ENCODE results near the gene C16orf78. TPM values are rescaled to one million over a fixed set of nuclear protein-coding genes. Genes with fewer than 3 reads are reported as not detected.

Gene C16orf78
- total RNA-seq, 4 donors from 2014 or later = not detected

DNA sequence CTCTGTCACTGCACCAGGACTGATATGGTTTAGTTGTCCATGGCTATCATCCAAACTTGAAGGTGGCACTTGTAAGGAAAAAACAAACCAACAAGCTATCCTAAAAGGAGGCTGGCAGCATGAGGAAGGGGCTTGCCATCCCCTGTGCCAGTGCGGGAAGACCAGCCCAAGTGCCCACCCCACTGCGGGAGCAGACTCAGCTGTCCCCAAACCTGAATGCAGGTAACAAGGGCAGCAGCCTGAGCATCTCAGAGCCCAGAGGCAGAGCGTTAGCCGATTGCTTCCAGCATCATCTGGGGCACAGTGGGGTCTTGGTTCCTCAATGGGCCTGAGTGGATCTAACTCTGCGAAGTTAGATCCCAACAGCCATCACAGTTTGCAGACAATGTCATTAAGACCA, 29.2 kb upstream of the C16orf78 start:
- Histone ChIP-seq H3K36me3 (no peaks in the 10 kb centered on the region), H3K27ac (no peak overlapping the region), H3K9me3 (no peaks in the 10 kb centered on the region), H3K4me3 (no peak overlapping the region), H3K4me1 (no peaks in the 10 kb centered on the region), H3K27me3 (no peaks in the 10 kb centered on the region)
- TF ChIP-seq POLR2A (IDR thresholded peaks at IDR 0.05) = no peak
- TF ChIP-seq CTCF (IDR thresholded peaks at IDR 0.05) = no peak
- no peak for DNase-seq

DNA sequence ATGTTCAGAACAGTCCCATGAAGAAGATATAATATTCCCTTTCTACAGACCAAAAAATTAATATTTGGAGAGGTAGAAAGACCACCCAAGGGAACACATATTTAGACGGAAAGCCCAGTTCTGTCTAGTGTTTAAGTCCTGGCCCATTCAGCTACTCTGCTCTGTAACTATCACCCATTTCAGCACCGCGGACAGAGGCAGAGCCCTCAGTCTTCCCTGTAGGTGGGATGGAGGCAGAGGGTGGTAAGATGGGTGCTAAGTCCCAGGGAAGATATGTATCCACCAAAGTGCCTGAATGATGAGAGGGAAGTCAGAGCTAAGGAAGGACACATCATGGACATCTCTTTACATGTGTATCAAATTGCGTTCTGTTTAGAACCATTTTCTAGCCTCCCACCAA, 27.8 kb upstream of the C16orf78 start:
- H3K9me3 ChIP-seq = no peaks in the 10 kb centered on the region
- no peaks in the 10 kb centered on the region for H3K4me1 ChIP-seq
- no peak overlapping the region for H3K4me3 ChIP-seq
- H3K36me3 ChIP-seq = no peaks in the 10 kb centered on the region
- no peaks in the 10 kb centered on the region for H3K27me3 ChIP-seq
- H3K27ac ChIP-seq = no peak overlapping the region
- TF ChIP-seq CTCF (IDR thresholded peaks at IDR 0.05) (no peak), POLR2A (IDR thresholded peaks at IDR 0.05) (no peak)
- DNase-seq = no peak

DNA sequence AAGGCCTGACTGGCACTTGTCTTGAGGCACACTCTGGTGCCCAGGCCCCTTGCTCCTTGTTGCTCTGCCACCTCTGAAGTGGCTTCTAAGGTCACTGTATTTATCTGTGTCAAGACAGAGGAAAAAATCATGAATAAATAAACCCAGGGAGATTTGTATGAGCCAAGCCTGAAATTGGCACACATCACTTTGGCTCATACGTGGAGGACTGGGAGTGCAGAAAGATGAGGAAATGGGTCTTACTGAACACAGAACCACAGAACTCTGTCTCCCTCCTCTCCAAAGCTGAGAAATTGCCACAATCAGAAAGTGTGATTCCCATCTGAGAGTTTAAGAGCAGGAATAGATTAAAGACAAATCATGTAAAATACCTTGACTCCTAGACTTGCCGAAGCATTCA, 27.1 kb upstream of the C16orf78 start:
- Histone ChIP-seq H3K27ac (no peak overlapping the region), H3K36me3 (no peaks in the 10 kb centered on the region), H3K4me3 (no peak overlapping the region), H3K9me3 (no peaks in the 10 kb centered on the region), H3K27me3 (no peaks in the 10 kb centered on the region), H3K4me1 (no peaks in the 10 kb centered on the region)
- no peak for DNase-seq
- TF ChIP-seq CTCF (IDR thresholded peaks at IDR 0.05) = no peak
- no peak for TF ChIP-seq POLR2A (IDR thresholded peaks at IDR 0.05)

DNA sequence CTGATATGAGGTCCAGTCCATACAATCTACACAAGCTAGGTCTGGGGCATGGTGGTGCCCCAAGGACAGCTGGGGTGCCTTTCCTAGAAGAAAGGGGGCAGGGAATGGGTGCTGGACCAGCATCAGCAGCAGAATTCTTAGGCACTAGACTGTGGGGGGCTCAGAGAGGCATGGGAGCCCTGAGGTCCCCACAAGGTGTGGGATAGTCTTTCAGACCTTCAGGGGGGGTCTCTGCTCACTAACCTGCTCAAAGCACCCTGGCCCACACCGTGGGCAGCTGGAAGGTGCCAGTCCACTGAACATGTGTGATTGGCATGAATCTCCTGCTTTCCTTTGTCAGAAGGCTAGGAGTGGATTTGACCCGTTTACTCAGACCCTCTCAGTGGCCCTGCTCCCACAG, 26.1 kb upstream of the C16orf78 start:
- no peaks in the 10 kb centered on the region for H3K27me3 ChIP-seq
- H3K36me3 ChIP-seq = no peaks in the 10 kb centered on the region
- H3K9me3 ChIP-seq = no peaks in the 10 kb centered on the region
- H3K4me1 ChIP-seq = no peaks in the 10 kb centered on the region
- H3K27ac ChIP-seq = no peak overlapping the region
- no peak for DNase-seq
- no peak for TF ChIP-seq POLR2A (IDR thresholded peaks at IDR 0.05)
- TF ChIP-seq CTCF (IDR thresholded peaks at IDR 0.05) = no peak
- H3K4me3 ChIP-seq = no peak overlapping the region

DNA sequence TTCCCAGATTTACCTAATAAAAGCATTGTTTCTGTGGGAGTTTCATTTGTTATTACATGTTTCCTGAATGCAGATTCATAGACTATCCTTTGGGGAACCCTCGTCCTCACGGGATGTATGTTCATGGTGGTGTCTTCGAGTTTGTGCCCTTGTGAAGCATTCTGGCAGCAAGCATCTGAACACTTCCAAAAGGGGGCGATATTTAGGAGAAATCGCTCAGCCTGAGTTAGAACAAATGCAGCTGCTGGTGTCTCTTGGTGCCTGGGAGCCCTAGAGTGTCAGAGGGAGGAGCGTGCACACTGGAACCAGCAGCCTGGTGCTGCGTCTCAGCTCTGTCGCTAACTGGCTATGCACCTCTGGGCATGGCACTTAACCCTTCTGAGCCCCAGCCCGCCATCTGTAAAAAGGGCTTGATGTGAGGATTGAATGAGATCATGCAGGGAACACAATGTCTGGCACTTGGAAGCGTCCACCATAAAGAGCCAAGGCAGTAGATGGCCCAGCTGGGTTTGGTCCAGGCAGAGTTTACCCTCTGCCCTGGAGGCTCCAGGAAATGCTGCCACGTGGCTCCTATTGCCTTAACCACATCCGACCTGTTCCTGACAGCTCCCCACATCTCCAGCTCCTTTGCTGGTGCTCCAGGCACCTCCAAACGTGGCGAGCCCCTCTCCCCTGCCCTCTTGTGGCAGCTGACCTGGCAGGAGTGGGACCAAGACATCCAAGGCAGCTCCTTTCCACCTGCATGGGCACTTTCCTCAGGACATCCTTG, 25.0 kb upstream of the C16orf78 start:
- DNase-seq = no peak
- no peaks in the 10 kb centered on the region for H3K4me1 ChIP-seq
- no peaks in the 10 kb centered on the region for H3K9me3 ChIP-seq
- H3K27ac ChIP-seq = no peak overlapping the region
- no peaks in the 10 kb centered on the region for H3K36me3 ChIP-seq
- H3K27me3 ChIP-seq = no peaks in the 10 kb centered on the region
- H3K4me3 ChIP-seq = no peak overlapping the region
- TF ChIP-seq CTCF (IDR thresholded peaks at IDR 0.05) = no peak
- TF ChIP-seq POLR2A (IDR thresholded peaks at IDR 0.05) = no peak
